Prostate gland (tissue), 1 donor: Measurements from ENCODE around the gene LRRC18.

Experiments used
- POLR2A ChIP-seq: fragments of 450-650 bp; IDR thresholded peaks from one replicate; pipeline ENCODE4 v1.6.1; 2016; ENCODE audit warnings: antibody characterized with exemption, mild to moderate bottlenecking
- POLR2AphosphoS5 ChIP-seq: sonication (generic); formaldehyde crosslinking; IDR thresholded peaks from one replicate; pipeline ENCODE4 v1.6.1; 2017; ENCODE audit warnings: antibody characterized with exemption

- TF ChIP-seq POLR2AphosphoS5 (no peak), POLR2A (no peak)
Observed at GRCh38 chr10:48940372-48940771, 732 bp upstream of the LRRC18 start.
